BLaER1 (cell line): ENCODE measurements around the gene CRISPLD2.
"Not testable (repeated sequence)": the region's sequence is repeated elsewhere in the genome, so short reads cannot be mapped to it uniquely, and the experiment has no call there.

ENCODE experiments used
- H3K27ac ChIP-seq: shearing (Covaris generic); formaldehyde crosslinking; 2 replicates; pipeline ENCODE4 v1.8.1; 2022
- H3K27me3 ChIP-seq: shearing (Covaris generic); formaldehyde crosslinking; 2 replicates; pipeline ENCODE4 v1.8.1; 2022
- H3K36me3 ChIP-seq: shearing (Covaris generic); formaldehyde crosslinking; 2 replicates; pipeline ENCODE4 v1.8.1; 2022
- H3K4me1 ChIP-seq: shearing (Covaris generic); formaldehyde crosslinking; 2 replicates; pipeline ENCODE4 v1.8.1; 2022
- H3K4me2 ChIP-seq: shearing (Covaris generic); formaldehyde crosslinking; 2 replicates; pipeline ENCODE4 v1.8.1; 2022
- H3K4me3 ChIP-seq: shearing (Covaris generic); formaldehyde crosslinking; 2 replicates; pipeline ENCODE4 v1.8.1; 2022
- H3K9ac ChIP-seq: shearing (Covaris generic); formaldehyde crosslinking; 2 replicates; pipeline ENCODE4 v1.8.1; 2022
- H3K9me3 ChIP-seq: shearing (Covaris generic); formaldehyde crosslinking; 2 replicates; pipeline ENCODE4 v1.8.1; 2022
- H4K20me1 ChIP-seq: shearing (Covaris generic); formaldehyde crosslinking; 2 replicates; pipeline ENCODE4 v1.8.1; 2022
- Cebpa-rat ChIP-seq: shearing (Covaris generic); IDR thresholded peaks from 2 replicates; pipeline ENCODE4 v1.8.1; 2022

CRISPLD2 gene

GRCh38 chr16:84928679-84929420 is 109.1 kb downstream of the CRISPLD2 start:
- Histone ChIP-seq H4K20me1 (no peaks in the 10 kb centered on the region), H3K9ac (no peak overlapping the region), H3K27ac (no peak overlapping the region), H3K4me2 (peak overlapping the region; percentile 65), H3K4me1 (peaks cover 50% of the 10 kb centered on the region), H3K9me3 (no peaks in the 10 kb centered on the region), H3K36me3 (no peaks in the 10 kb centered on the region), H3K4me3 (no peak overlapping the region), H3K27me3 (no peaks in the 10 kb centered on the region)
- TF ChIP-seq Cebpa-rat, result no peak

- Histone ChIP-seq H3K9ac (no peak overlapping the region), H4K20me1 (no peaks in the 10 kb centered on the region), H3K27me3 (no peaks in the 10 kb centered on the region), H3K9me3 (no peaks in the 10 kb centered on the region), H3K27ac (no peak overlapping the region), H3K4me3 (no peak overlapping the region), H3K36me3 (no peaks in the 10 kb centered on the region), H3K4me2 (peak overlapping the region; percentile 65), H3K4me1 (peaks cover 42% of the 10 kb centered on the region)
- no peak for TF ChIP-seq Cebpa-rat
Measured at GRCh38 chr16:84929421-84930297, 109.9 kb downstream of the CRISPLD2 start.

GRCh38 chr16:84930298-84931106 is 110.7 kb downstream of the CRISPLD2 start:
- H3K36me3 ChIP-seq, result no peaks in the 10 kb centered on the region
- no peaks in the 10 kb centered on the region for H4K20me1 ChIP-seq
- H3K27me3 ChIP-seq, result no peaks in the 10 kb centered on the region
- TF ChIP-seq Cebpa-rat, result no peak
- H3K4me3 ChIP-seq, result no peak overlapping the region
- H3K27ac ChIP-seq, result no peak overlapping the region
- peak overlapping the region; percentile 65 for H3K4me2 ChIP-seq
- H3K4me1 ChIP-seq, result peaks cover 33% of the 10 kb centered on the region
- no peaks in the 10 kb centered on the region for H3K9me3 ChIP-seq
- H3K9ac ChIP-seq, result no peak overlapping the region

- H3K4me1 ChIP-seq, result peaks cover 31% of the 10 kb centered on the region
- no peak overlapping the region for H3K27ac ChIP-seq
- H3K36me3 ChIP-seq, result no peaks in the 10 kb centered on the region
- H4K20me1 ChIP-seq, result no peaks in the 10 kb centered on the region
- no peak overlapping the region for H3K9ac ChIP-seq
- H3K9me3 ChIP-seq, result no peaks in the 10 kb centered on the region
- no peaks in the 10 kb centered on the region for H3K27me3 ChIP-seq
- no peak overlapping the region for H3K4me2 ChIP-seq
- no peak overlapping the region for H3K4me3 ChIP-seq
- TF ChIP-seq Cebpa-rat, result no peak
Measured at GRCh38 chr16:84931107-84931494, 111.3 kb downstream of the CRISPLD2 start.

GRCh38 chr16:84931506-84931905 is 111.7 kb downstream of the CRISPLD2 start:
- no peak overlapping the region for H3K4me2 ChIP-seq
- H3K27me3 ChIP-seq, result no peaks in the 10 kb centered on the region
- no peak overlapping the region for H3K27ac ChIP-seq
- no peak overlapping the region for H3K9ac ChIP-seq
- no peak overlapping the region for H3K4me3 ChIP-seq
- TF ChIP-seq Cebpa-rat, result no peak
- H3K9me3 ChIP-seq, result no peaks in the 10 kb centered on the region
- H3K36me3 ChIP-seq, result no peaks in the 10 kb centered on the region
- H3K4me1 ChIP-seq, result peaks cover 31% of the 10 kb centered on the region
- H4K20me1 ChIP-seq, result no peaks in the 10 kb centered on the region

GRCh38 chr16:84932681-84933080 is 112.9 kb downstream of the CRISPLD2 start:
- Histone ChIP-seq H3K4me1 (peaks cover 31% of the 10 kb centered on the region), H3K36me3 (no peaks in the 10 kb centered on the region), H3K27me3 (no peaks in the 10 kb centered on the region), H3K9me3 (no peaks in the 10 kb centered on the region), H3K27ac (no peak overlapping the region), H3K4me3 (no peak overlapping the region), H3K4me2 (peak overlapping the region; percentile 59), H4K20me1 (no peaks in the 10 kb centered on the region), H3K9ac (no peak overlapping the region)
- no peak for TF ChIP-seq Cebpa-rat

GRCh38 chr16:84933774-84934631 is 114.2 kb downstream of the CRISPLD2 start:
- TF ChIP-seq Cebpa-rat, result no peak
- Histone ChIP-seq H3K27me3 (no peaks in the 10 kb centered on the region), H3K36me3 (no peaks in the 10 kb centered on the region), H3K4me3 (no peak overlapping the region), H3K9ac (no peak overlapping the region), H3K9me3 (no peaks in the 10 kb centered on the region), H3K4me1 (peaks cover 28% of the 10 kb centered on the region), H4K20me1 (no peaks in the 10 kb centered on the region), H3K4me2 (no peak overlapping the region), H3K27ac (no peak overlapping the region)

GRCh38 chr16:84937196-84938005 is 117.6 kb downstream of the CRISPLD2 start:
- Histone ChIP-seq H3K9ac (no peak overlapping the region), H3K9me3 (no peaks in the 10 kb centered on the region), H3K27ac (no peak overlapping the region), H3K4me2 (no peak overlapping the region), H3K4me1 (peaks cover 14% of the 10 kb centered on the region), H3K27me3 (no peaks in the 10 kb centered on the region), H3K36me3 (no peaks in the 10 kb centered on the region), H4K20me1 (no peaks in the 10 kb centered on the region), H3K4me3 (no peak overlapping the region)
- TF ChIP-seq Cebpa-rat, result no peak

GRCh38 chr16:84938616-84939015 is 118.8 kb downstream of the CRISPLD2 start:
- H3K9me3 ChIP-seq, H3K36me3 ChIP-seq, H4K20me1 ChIP-seq, H3K4me2 ChIP-seq, H3K4me3 ChIP-seq, H3K4me1 ChIP-seq, H3K27ac ChIP-seq, H3K9ac ChIP-seq, H3K27me3 ChIP-seq: not testable (repeated sequence)
